SU-DHL-6 (cell line): Measurements from ENCODE around the gene NXN.

Experiments
- H2AFZ ChIP-seq: fragments of 200-600 bp; sonication (generic); 2 replicates; pipeline ENCODE4 v1.6.1; 2014; ENCODE audit warnings: low read depth, mild to moderate bottlenecking, moderate library complexity, mixed read lengths, antibody characterized with exemption, low read length; ENCODE audit not compliant: severe bottlenecking
- H3F3A ChIP-seq: fragments of 200-600 bp; shearing (Covaris generic); 2 replicates; pipeline ENCODE4 v1.6.0; 2016; ENCODE audit warnings: antibody characterized with exemption, mild to moderate bottlenecking; ENCODE audit not compliant: insufficient read depth
- H3K27ac ChIP-seq: fragments of 200-600 bp; sonication (generic); 2 replicates; pipeline ENCODE4 v1.5.1; 2016; ENCODE audit warnings: low read depth, mild to moderate bottlenecking, low read length, moderate library complexity, mixed read lengths
- H3K27me3 ChIP-seq: fragments of 200-600 bp; sonication (generic), shearing (Covaris generic); 2 replicates; pipeline ENCODE4 v1.6.0; 2014; ENCODE audit warnings: mild to moderate bottlenecking, low read length
- H3K36me3 ChIP-seq: fragments of 200-600 bp; sonication (generic); 2 replicates; pipeline ENCODE4 v1.6.1; 2014; ENCODE audit warnings: mild to moderate bottlenecking, low read length, mixed read lengths
- H3K4me2 ChIP-seq: fragments of 300-600, 200-600 bp; shearing (Covaris generic), sonication (generic); 2 replicates; pipeline ENCODE4 v1.6.0; 2014; ENCODE audit warnings: low read length, low read depth, mild to moderate bottlenecking; ENCODE audit not compliant: poor library complexity, severe bottlenecking
- H3K4me3 ChIP-seq: fragments of 200-600 bp; sonication (generic); 2 replicates; pipeline ENCODE4 v1.5.1; 2014; ENCODE audit warnings: antibody characterized with exemption, low read length, mild to moderate bottlenecking, mixed read lengths; ENCODE audit not compliant: insufficient read depth, poor library complexity, severe bottlenecking
- H3K79me2 ChIP-seq: fragments of 200-600 bp; sonication (generic); 2 replicates; pipeline ENCODE4 v1.6.1; 2014; ENCODE audit warnings: mild to moderate bottlenecking, low read length, moderate library complexity; ENCODE audit not compliant: insufficient read depth
- H3K9ac ChIP-seq: fragments of 200-600 bp; sonication (generic); 2 replicates; pipeline ENCODE4 v1.7.0; 2014; ENCODE audit warnings: mild to moderate bottlenecking, low read length
- H3K9me2 ChIP-seq: fragments of 200-600 bp; sonication (generic); replicated peaks from 2 replicates; pipeline ENCODE4 v1.6.1; 2014; ENCODE audit warnings: low read length; ENCODE audit not compliant: insufficient read depth
- H3K9me3 ChIP-seq: fragments of 200-600 bp; sonication (generic); 2 replicates; pipeline ENCODE4 v1.6.1; 2014; ENCODE audit warnings: low read length, mixed read lengths; ENCODE audit not compliant: insufficient read depth
- H4K20me1 ChIP-seq: fragments of 200-600 bp; sonication (generic); 2 replicates; pipeline ENCODE4 v1.6.1; 2014; ENCODE audit warnings: low read depth, mild to moderate bottlenecking, antibody characterized with exemption, low read length, moderate library complexity, mixed read lengths
- EZH2phosphoT487 ChIP-seq: fragments of 200-600 bp; sonication (generic), shearing (Covaris generic); conservative IDR thresholded peaks from 2 replicates; pipeline ENCODE4 v1.6.1; 2018; ENCODE audit warnings: mild to moderate bottlenecking, antibody characterized with exemption, low read length, moderate library complexity, mixed read lengths
- TF ChIP-seq, protein P1 (sequence below): fragments of 200-600 bp; sonication (generic); IDR thresholded peaks from one replicate; pipeline ENCODE4 v1.5.1; 2017; ENCODE audit warnings: antibody characterized with exemption, mild to moderate bottlenecking, low read length, moderate library complexity; ENCODE audit not compliant: insufficient read depth, poor library complexity, severe bottlenecking

Gene NXN

DNA sequence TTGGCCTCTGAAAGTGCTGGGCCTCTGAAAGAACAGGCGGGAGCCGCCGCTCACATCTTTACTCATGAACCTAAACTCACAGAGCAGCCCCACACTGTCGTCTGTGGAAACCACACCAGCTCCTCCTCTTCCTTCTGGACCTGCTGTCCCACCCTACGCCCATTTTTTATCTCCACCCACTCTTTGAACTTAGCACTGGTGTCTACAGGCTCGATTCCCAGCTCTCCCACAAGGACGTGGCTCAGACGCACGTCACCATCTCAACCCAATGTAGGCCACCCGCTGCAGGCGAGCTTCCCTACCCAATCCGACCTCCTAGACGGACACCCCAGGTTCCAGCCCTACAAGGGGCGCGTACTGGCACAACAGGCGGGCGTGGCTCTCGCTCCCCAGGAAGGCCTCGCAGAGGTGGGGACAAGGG, 62.2 kb downstream of the NXN start:
- Histone ChIP-seq H3K4me2 (no peak overlapping the region), H3F3A (no peaks in the 10 kb centered on the region), H3K27me3 (no peaks in the 10 kb centered on the region), H2AFZ (no peak overlapping the region), H3K9me2 (no peaks in the 10 kb centered on the region), H3K79me2 (no peaks in the 10 kb centered on the region), H3K4me3 (no peak overlapping the region), H3K9me3 (no peaks in the 10 kb centered on the region), H3K27ac (no peak overlapping the region), H4K20me1 (no peaks in the 10 kb centered on the region), H3K9ac (no peak overlapping the region), H3K36me3 (no peaks in the 10 kb centered on the region)
- TF ChIP-seq, protein P1, sequence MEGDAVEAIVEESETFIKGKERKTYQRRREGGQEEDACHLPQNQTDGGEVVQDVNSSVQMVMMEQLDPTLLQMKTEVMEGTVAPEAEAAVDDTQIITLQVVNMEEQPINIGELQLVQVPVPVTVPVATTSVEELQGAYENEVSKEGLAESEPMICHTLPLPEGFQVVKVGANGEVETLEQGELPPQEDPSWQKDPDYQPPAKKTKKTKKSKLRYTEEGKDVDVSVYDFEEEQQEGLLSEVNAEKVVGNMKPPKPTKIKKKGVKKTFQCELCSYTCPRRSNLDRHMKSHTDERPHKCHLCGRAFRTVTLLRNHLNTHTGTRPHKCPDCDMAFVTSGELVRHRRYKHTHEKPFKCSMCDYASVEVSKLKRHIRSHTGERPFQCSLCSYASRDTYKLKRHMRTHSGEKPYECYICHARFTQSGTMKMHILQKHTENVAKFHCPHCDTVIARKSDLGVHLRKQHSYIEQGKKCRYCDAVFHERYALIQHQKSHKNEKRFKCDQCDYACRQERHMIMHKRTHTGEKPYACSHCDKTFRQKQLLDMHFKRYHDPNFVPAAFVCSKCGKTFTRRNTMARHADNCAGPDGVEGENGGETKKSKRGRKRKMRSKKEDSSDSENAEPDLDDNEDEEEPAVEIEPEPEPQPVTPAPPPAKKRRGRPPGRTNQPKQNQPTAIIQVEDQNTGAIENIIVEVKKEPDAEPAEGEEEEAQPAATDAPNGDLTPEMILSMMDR, result no peak
- no peak for TF ChIP-seq EZH2phosphoT487

GRCh38 chr17:916315-916714, 63.3 kb downstream of the NXN start:
- Histone ChIP-seq H3K27me3 (no peaks in the 10 kb centered on the region), H3K79me2 (no peaks in the 10 kb centered on the region), H2AFZ (no peak overlapping the region), H3K9me3 (no peaks in the 10 kb centered on the region), H3K4me3 (no peak overlapping the region), H3F3A (no peaks in the 10 kb centered on the region), H3K9me2 (no peaks in the 10 kb centered on the region), H3K4me2 (no peak overlapping the region), H4K20me1 (no peaks in the 10 kb centered on the region), H3K27ac (no peak overlapping the region), H3K9ac (no peak overlapping the region), H3K36me3 (no peaks in the 10 kb centered on the region)
- TF ChIP-seq EZH2phosphoT487, result no peak
- TF ChIP-seq, protein P1, result no peak

GRCh38 chr17:915538-916201, 63.9 kb downstream of the NXN start:
- Histone ChIP-seq H3K79me2 (no peaks in the 10 kb centered on the region), H3K4me3 (no peak overlapping the region), H3K36me3 (no peaks in the 10 kb centered on the region), H3K4me2 (no peak overlapping the region), H4K20me1 (no peaks in the 10 kb centered on the region), H3K9ac (no peak overlapping the region), H3K27ac (no peak overlapping the region), H3K27me3 (no peaks in the 10 kb centered on the region), H3K9me2 (no peaks in the 10 kb centered on the region), H2AFZ (no peak overlapping the region), H3K9me3 (no peaks in the 10 kb centered on the region), H3F3A (no peaks in the 10 kb centered on the region)
- TF ChIP-seq, protein P1, result no peak
- TF ChIP-seq EZH2phosphoT487, result no peak
